ENCODE measurements around the gene LOC128125822.

The LOC128125822 gene

GRCh38 chr6:63565058-63565726, 7.1 kb upstream of the LOC128125822 start:
- Histone ChIP-seq H3K9me2 (replicated peaks; ENCODE audit: insufficient read depth, low read length) (no peaks in the 10 kb centered on the region), H3K4me2 (ENCODE audit: low read depth, low read length, poor library complexity, severe bottlenecking) (no peak overlapping the region), H3K4me3 (ENCODE audit: insufficient read depth, low read length, poor library complexity, severe bottlenecking) (no peak overlapping the region), H3K27ac (ENCODE audit: low read depth, low read length) (no peak overlapping the region), H3K79me2 (ENCODE audit: insufficient read depth, low read length) (no peaks in the 10 kb centered on the region), H3K36me3 (ENCODE audit: low read length) (no peaks in the 10 kb centered on the region), H2AFZ (ENCODE audit: low read depth, low read length, severe bottlenecking) (no peak overlapping the region), H3F3A (ENCODE audit: insufficient read depth) (no peaks in the 10 kb centered on the region), H3K9me3 (ENCODE audit: insufficient read depth, low read length) (no peaks in the 10 kb centered on the region), H3K9ac (ENCODE audit: low read length) (no peak overlapping the region), H3K27me3 (ENCODE audit: low read length) (no peaks in the 10 kb centered on the region), H4K20me1 (ENCODE audit: low read depth, low read length) (no peaks in the 10 kb centered on the region)
- TF ChIP-seq EZH2phosphoT487 (conservative IDR thresholded peaks at IDR 0.05; ENCODE audit: low read length) (no peak), CTCF (IDR thresholded peaks at IDR 0.05; ENCODE audit: insufficient read depth, low read length, poor library complexity, severe bottlenecking) (no peak)

- Histone ChIP-seq H3K9ac (ENCODE audit: low read length) (no peak overlapping the region), H3K9me2 (replicated peaks; ENCODE audit: insufficient read depth, low read length) (no peaks in the 10 kb centered on the region), H3K36me3 (ENCODE audit: low read length) (no peaks in the 10 kb centered on the region), H3F3A (ENCODE audit: insufficient read depth) (no peaks in the 10 kb centered on the region), H3K27me3 (ENCODE audit: low read length) (no peaks in the 10 kb centered on the region), H3K27ac (ENCODE audit: low read depth, low read length) (no peak overlapping the region), H4K20me1 (ENCODE audit: low read depth, low read length) (no peaks in the 10 kb centered on the region), H3K9me3 (ENCODE audit: insufficient read depth, low read length) (no peaks in the 10 kb centered on the region), H3K4me2 (ENCODE audit: low read depth, low read length, poor library complexity, severe bottlenecking) (no peak overlapping the region), H3K4me3 (ENCODE audit: insufficient read depth, low read length, poor library complexity, severe bottlenecking) (no peak overlapping the region), H3K79me2 (ENCODE audit: insufficient read depth, low read length) (no peaks in the 10 kb centered on the region), H2AFZ (ENCODE audit: low read depth, low read length, severe bottlenecking) (no peak overlapping the region)
- TF ChIP-seq CTCF (IDR thresholded peaks at IDR 0.05; ENCODE audit: insufficient read depth, low read length, poor library complexity, severe bottlenecking) (no peak), EZH2phosphoT487 (conservative IDR thresholded peaks at IDR 0.05; ENCODE audit: low read length) (no peak)
These were observed 6.3 kb upstream of the LOC128125822 start for GRCh38 chr6:63565727-63566596.

- Histone ChIP-seq H4K20me1 (ENCODE audit: low read depth, low read length) (no peaks in the 10 kb centered on the region), H3K27me3 (ENCODE audit: low read length) (no peaks in the 10 kb centered on the region), H3K4me2 (ENCODE audit: low read depth, low read length, poor library complexity, severe bottlenecking) (no peak overlapping the region), H3K79me2 (ENCODE audit: insufficient read depth, low read length) (peaks cover 6% of the 10 kb centered on the region), H3F3A (ENCODE audit: insufficient read depth) (no peaks in the 10 kb centered on the region), H3K9me3 (ENCODE audit: insufficient read depth, low read length) (no peaks in the 10 kb centered on the region), H3K27ac (ENCODE audit: low read depth, low read length) (no peak overlapping the region), H3K9ac (ENCODE audit: low read length) (no peak overlapping the region), H3K9me2 (replicated peaks; ENCODE audit: insufficient read depth, low read length) (no peaks in the 10 kb centered on the region), H3K36me3 (ENCODE audit: low read length) (no peaks in the 10 kb centered on the region), H2AFZ (ENCODE audit: low read depth, low read length, severe bottlenecking) (no peak overlapping the region), H3K4me3 (ENCODE audit: insufficient read depth, low read length, poor library complexity, severe bottlenecking) (no peak overlapping the region)
- TF ChIP-seq CTCF (IDR thresholded peaks at IDR 0.05; ENCODE audit: insufficient read depth, low read length, poor library complexity, severe bottlenecking) (no peak), EZH2phosphoT487 (conservative IDR thresholded peaks at IDR 0.05; ENCODE audit: low read length) (no peak)
These were observed 4.3 kb upstream of the LOC128125822 start for GRCh38 chr6:63567966-63568365.

Data from SU-DHL-6 (cell line).